ENCODE data around the gene SMAD5.

The SMAD5 gene

GRCh38 chr5:136198453-136198852, 65.8 kb downstream of the SMAD5 start:
- DNase-seq, result no peak

- DNase-seq, result no peak
Observed at GRCh38 chr5:136199408-136199807, 66.8 kb downstream of the SMAD5 start.

- DNase-seq, result no peak
Observed at GRCh38 chr5:136200130-136200529, 67.5 kb downstream of the SMAD5 start.

- no peak for DNase-seq
Observed at GRCh38 chr5:136200761-136201160, 68.1 kb downstream of the SMAD5 start.

- DNase-seq, result no peak
Observed at GRCh38 chr5:136201870-136202269, 69.2 kb downstream of the SMAD5 start.

GRCh38 chr5:136202469-136203205, 70.0 kb downstream of the SMAD5 start:
- no peak for DNase-seq

GRCh38 chr5:136203303-136203922, 70.8 kb downstream of the SMAD5 start:
- no peak for DNase-seq

- DNase-seq, result no peak
Observed at GRCh38 chr5:136205061-136205702, 72.5 kb downstream of the SMAD5 start.

- DNase-seq, result no peak
Observed at GRCh38 chr5:136205941-136206340, 73.3 kb downstream of the SMAD5 start.

- no peak for DNase-seq
Observed at GRCh38 chr5:136206361-136206760, 73.7 kb downstream of the SMAD5 start.

GRCh38 chr5:136207631-136208030, 75.0 kb downstream of the SMAD5 start:
- no peak for DNase-seq

- no peak for DNase-seq
Observed at GRCh38 chr5:136208916-136209315, 76.3 kb downstream of the SMAD5 start.

GRCh38 chr5:136209346-136209910, 76.8 kb downstream of the SMAD5 start:
- DNase-seq, result no peak

GRCh38 chr5:136210259-136210658, 77.6 kb downstream of the SMAD5 start:
- peak; percentile 18 for DNase-seq

- DNase-seq, result no peak
Observed at GRCh38 chr5:136211282-136212040, 78.8 kb downstream of the SMAD5 start.

GRCh38 chr5:136212252-136212721, 79.6 kb downstream of the SMAD5 start:
- no peak for DNase-seq

- DNase-seq, result no peak
Observed at GRCh38 chr5:136213919-136214493, 81.4 kb downstream of the SMAD5 start.

- DNase-seq, result no peak
Observed at GRCh38 chr5:136215812-136216211, 83.2 kb downstream of the SMAD5 start.

- no peak for DNase-seq
Observed at GRCh38 chr5:136216230-136216629, 83.6 kb downstream of the SMAD5 start.

- DNase-seq, result no peak
Observed at GRCh38 chr5:136221340-136221739, 88.7 kb downstream of the SMAD5 start.

- no peak for DNase-seq
Observed at GRCh38 chr5:136222580-136223235, 90.1 kb downstream of the SMAD5 start.

GRCh38 chr5:136225796-136226195, 93.2 kb downstream of the SMAD5 start:
- DNase-seq, result no peak
